GM10248 (cell line): ENCODE results near the gene REXO2.

ENCODE experiments used
- CTCF ChIA-PET: fragments of 300-600 bp; sonication (Branson Sonifier 250); formaldehyde crosslinking; extraction: SDS; loops from one replicate; lab custom pipeline; 2021; ENCODE audit warnings: antibody characterized with exemption; lab: Yijun Ruan, JAX
- POLR2A ChIA-PET: fragments of 350-650 bp; sonication (Branson Sonifier 250); formaldehyde crosslinking; extraction: SDS; loops from one replicate; lab custom pipeline; 2020; ENCODE audit warnings: antibody characterized with exemption; lab: Yijun Ruan, JAX
- DNase-seq: peaks from one replicate; pipeline ENCODE4 v3.0.0; 2012; ENCODE audit errors: extremely low spot score
- TF ChIP-seq, protein P1 (sequence below): IDR thresholded peaks from 2 replicates; pipeline ENCODE4 v1.5.1; 2012; ENCODE audit warnings: mild to moderate bottlenecking, low read depth; ENCODE audit errors: extremely low read depth, missing control alignments, control extremely low read depth

Gene REXO2

DNA sequence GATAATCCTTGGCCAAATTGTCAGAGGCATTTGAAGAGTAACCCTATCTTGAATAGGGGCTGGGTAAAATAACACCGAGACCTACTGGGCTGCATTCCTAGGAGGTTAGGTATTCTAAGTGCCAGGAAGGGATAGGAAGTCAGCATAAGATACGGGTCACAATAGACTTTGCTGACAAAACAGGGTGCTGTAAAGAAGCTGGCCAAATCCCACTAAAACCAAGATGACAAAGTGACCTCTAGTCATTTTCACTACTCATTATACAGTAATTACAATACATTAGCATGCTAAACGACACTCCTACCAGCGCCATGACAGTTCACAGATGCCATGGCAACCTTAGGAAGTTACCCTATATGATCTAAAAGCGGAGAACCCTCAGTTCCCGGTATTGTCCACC is 964 bp upstream of the REXO2 start:
- ChIA-PET POLR2A (no interaction called here), CTCF (interaction anchor here (1.2 kb wide), 1 partner anchor 8 kb away, joined by 3 read pairs; no protein-coding TSS in a partner anchor)
- DNase-seq = no peak
- TF ChIP-seq, protein P1, sequence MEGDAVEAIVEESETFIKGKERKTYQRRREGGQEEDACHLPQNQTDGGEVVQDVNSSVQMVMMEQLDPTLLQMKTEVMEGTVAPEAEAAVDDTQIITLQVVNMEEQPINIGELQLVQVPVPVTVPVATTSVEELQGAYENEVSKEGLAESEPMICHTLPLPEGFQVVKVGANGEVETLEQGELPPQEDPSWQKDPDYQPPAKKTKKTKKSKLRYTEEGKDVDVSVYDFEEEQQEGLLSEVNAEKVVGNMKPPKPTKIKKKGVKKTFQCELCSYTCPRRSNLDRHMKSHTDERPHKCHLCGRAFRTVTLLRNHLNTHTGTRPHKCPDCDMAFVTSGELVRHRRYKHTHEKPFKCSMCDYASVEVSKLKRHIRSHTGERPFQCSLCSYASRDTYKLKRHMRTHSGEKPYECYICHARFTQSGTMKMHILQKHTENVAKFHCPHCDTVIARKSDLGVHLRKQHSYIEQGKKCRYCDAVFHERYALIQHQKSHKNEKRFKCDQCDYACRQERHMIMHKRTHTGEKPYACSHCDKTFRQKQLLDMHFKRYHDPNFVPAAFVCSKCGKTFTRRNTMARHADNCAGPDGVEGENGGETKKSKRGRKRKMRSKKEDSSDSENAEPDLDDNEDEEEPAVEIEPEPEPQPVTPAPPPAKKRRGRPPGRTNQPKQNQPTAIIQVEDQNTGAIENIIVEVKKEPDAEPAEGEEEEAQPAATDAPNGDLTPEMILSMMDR = no peak

DNA sequence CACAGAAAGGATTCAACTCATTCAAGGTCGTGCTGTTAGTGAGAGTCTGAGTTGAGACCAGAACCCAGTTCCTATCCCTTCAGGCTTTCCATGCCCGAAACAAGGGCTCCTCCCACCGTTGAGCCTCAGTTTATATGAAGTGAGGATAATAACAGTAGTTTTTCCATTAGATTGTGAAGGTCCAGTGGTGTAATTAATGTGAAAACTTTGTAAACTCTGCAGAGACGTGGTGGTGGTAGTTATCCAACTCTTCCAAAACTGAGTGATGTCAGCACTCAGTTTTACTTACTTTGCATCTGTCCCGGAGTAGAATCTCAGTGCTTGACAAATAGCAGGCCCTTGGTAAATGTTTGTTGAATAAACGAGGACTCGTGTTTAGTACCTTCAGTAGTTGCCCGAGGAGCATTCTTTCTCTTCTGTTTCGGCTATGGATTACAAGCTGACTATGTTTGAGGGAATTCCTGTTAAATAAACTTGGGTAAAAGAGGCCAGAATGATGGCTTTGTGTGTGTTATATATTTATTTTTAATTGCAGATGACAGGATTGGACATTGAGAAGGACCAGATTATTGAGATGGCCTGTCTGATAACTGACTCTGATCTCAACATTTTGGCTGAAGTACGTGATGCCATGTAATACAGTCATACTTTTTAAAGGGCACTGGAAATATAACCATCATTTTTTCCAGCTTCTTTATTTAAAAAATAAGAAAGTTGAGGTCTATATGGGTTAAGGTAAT is 1.0 kb downstream of the REXO2 start:
- DNase-seq = no peak
- POLR2A ChIA-PET = no interaction called here
- TF ChIP-seq, protein P1 = no peak
- CTCF ChIA-PET = no interaction called here

DNA sequence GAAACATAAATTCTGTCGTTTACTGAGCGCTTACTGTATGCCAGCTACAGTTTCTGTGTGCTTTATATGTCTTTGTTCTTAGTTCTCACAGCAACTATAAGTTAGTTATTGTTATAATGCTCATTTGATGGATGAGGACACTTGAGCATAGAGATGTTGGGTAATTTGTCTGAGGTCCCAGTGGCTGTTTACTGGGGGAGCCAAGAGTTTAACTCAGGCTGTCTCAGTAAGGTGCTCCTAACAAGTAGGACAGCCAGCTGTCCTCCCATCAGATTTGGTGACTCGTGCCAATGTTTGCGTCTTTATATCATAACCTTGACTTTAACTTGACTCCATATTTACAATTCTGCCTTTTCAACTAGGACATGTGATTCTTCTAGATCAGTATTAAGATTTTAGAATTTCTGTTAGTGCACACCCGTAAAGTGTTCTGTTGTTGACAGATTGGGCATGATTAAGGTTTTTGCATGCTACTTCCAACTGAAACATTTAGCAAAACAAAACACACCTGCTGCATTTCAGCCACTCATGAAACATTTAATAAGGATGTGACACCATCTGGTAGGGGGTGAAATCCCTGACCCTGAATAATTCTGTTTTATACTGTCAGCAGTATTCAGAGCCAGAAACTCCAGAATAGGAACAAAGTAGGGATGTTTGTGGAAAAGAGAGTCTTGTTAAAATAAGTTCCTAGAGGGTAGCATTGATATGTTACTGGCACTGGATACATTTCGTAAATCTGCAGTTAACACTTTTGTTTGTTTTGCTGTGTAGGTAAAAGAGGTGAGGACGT is 1.9 kb downstream of the REXO2 start:
- TF ChIP-seq, protein P1 = no peak
- DNase-seq = no peak
- POLR2A ChIA-PET = no interaction called here
- CTCF ChIA-PET = no interaction called here

DNA sequence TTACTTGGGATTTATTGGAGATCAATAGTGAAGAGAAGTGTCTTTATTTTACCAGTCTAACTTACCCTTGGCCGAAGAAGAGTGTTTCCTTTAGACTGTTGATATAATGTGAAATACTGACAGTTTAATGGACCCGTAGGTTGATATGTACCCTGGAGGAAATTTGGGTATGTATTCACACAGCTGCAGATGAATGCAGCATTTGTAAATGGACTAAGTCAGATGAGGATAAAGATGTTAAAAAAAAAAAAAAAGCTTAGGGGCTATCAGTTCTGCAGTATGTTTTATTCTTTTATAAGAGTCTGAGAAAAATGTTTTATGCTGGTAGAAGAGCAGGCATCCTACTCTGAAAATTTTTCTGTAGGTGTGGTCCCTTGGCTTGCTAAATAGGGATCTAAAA is 2.7 kb downstream of the REXO2 start:
- DNase-seq = no peak
- TF ChIP-seq, protein P1 = no peak

DNA sequence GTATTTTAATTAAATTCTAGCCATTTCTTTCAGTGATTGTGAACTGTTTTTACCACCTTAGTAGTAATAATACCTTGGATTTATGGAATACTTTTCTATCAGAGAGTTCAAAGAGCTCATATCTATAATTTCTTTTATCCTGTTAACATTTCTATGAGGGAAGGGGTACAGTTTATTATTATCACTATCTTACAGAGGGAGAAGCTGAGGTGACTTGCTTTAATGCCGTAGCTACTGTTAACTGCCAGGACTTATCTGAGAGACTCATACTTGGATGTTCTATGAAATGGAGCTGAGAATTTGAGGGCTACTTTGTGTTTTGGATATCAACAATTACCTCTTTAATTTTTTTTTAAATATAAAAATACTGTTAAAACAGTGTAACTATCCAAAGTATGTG is 3.3 kb downstream of the REXO2 start:
- POLR2A ChIA-PET = no interaction called here
- TF ChIP-seq, protein P1 = no peak
- CTCF ChIA-PET = interaction anchor here (2.9 kb wide), 1 partner anchor 9 kb away, joined by 10 read pairs; no protein-coding TSS in a partner anchor
- DNase-seq = no peak

More for the DNA sequence above, 2.7 kb downstream of the REXO2 start:
- ChIA-PET POLR2A (no interaction called here), CTCF (interaction anchor here (2.9 kb wide), 1 partner anchor 10 kb away, joined by 10 read pairs; no protein-coding TSS in a partner anchor)

DNA sequence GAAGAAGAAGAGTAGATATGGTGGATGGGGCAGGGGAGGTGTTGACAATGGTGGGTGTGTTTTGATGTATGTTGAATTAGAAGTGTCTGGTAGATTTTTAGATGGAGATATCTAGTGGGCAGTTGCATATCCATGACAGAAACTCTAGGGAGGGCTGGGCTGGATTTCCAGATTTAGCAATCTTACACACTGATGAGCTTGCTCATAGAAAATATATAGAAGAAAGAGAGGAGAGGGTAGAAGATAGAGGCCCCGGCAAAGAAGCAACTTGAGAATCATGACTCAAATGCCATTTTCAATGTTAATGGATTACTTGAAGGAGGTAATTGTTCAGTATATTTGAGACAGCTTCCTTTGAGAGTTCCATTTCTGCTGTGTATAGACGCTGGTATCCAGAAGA is 8.2 kb downstream of the REXO2 start:
- ChIA-PET CTCF (no interaction called here), POLR2A (no interaction called here)

More for the DNA sequence above, 8.2 kb downstream of the REXO2 start:
- DNase-seq = no peak
- TF ChIP-seq, protein P1 = no peak
